ENCODE measurements around the gene CNTN2.

Gene CNTN2

DNA sequence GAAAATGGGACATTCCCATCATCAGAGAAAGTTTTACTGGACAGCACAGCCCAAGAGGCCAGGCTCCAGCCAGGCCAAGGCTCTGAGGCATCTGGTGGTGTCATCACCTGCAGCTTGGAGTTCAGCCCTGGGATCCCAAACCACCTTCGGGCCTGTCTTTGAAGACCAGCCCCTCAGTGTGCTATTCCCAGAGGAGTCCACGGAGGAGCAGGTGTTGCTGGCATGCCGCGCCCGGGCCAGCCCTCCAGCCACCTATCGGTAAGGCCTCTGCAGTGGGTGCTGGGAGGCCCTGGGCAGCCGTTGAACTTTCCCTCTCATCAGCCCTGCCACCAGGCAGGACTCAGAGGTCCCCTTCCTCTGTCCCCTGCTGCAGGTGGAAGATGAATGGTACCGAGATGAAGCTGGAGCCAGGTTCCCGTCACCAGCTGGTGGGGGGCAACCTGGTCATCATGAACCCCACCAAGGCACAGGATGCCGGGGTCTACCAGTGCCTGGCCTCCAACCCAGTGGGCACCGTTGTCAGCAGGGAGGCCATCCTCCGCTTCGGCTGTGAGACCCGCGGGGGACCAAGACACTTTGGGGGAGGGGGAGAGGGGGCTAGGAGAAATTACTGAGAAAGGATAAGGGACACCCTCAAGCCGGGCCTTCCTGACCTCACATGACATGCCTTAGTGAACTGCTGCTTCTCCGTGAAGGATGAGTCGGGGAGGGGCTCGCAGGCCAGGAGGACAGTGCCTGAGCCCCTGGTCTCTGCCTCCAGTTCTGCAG, 15.0 kb downstream of the CNTN2 start:
- FAIRE-seq, result no peak

GRCh38 chr1:205058853-205059252, 15.8 kb downstream of the CNTN2 start:
- no peak for FAIRE-seq

GRCh38 chr1:205059660-205060059, 16.6 kb downstream of the CNTN2 start:
- FAIRE-seq, result no peak

GRCh38 chr1:205060746-205061145, 17.7 kb downstream of the CNTN2 start:
- FAIRE-seq, result no peak

- FAIRE-seq, result no peak
Observed at GRCh38 chr1:205061227-205061626, 18.2 kb downstream of the CNTN2 start.

DNA sequence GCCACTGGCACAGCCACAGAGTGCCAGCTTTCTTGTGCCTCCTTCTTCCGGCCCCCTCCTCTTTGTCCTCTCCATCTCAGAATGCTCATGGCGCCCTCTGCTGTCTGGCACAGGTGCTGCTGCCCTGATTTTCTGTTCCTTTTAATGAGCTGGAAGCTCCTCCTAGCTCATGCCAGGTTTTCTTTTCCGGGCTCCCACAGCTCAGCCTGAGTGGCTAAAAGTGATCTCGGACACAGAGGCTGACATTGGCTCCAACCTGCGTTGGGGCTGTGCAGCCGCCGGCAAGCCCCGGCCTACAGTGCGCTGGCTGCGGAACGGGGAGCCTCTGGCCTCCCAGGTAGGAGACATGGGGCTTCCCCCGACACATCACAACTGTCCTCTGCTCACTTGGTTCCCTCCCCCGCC, 18.7 kb downstream of the CNTN2 start:
- FAIRE-seq, result no peak

GRCh38 chr1:205062319-205062718, 19.3 kb downstream of the CNTN2 start:
- FAIRE-seq, result no peak

DNA sequence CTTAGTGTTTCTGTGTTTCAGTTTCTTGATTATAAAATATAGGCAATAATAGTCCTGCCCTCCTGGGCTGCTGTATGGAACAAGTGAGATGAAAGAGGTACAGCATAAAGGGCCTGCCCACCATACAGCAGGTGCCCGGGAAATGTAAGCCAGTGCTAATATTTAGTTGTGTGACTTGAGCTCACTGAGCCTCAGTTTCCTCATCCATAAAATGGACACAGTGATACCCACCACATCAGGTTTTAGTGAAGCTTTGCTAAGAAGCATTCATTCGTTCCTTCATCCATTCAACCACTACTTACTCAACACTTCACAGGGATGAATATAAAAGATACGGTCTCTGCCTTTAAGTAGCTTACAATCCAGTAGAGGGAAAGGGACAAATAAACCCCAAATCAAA, 19.9 kb downstream of the CNTN2 start:
- FAIRE-seq, result no peak

DNA sequence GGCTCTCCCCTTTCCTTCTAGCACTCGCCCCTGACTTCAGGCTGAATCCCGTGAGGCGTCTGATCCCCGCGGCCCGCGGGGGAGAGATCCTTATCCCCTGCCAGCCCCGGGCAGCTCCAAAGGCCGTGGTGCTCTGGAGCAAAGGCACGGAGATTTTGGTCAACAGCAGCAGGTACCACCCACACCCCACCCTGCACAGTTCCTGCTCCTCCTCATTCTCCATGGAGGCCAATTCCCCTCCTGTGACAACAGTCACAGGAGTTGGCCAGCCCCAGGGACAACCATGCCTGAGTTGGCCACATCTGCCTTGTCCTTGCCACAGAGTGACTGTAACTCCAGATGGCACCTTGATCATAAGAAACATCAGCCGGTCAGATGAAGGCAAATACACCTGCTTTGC, 21.3 kb downstream of the CNTN2 start:
- FAIRE-seq, result no peak

DNA sequence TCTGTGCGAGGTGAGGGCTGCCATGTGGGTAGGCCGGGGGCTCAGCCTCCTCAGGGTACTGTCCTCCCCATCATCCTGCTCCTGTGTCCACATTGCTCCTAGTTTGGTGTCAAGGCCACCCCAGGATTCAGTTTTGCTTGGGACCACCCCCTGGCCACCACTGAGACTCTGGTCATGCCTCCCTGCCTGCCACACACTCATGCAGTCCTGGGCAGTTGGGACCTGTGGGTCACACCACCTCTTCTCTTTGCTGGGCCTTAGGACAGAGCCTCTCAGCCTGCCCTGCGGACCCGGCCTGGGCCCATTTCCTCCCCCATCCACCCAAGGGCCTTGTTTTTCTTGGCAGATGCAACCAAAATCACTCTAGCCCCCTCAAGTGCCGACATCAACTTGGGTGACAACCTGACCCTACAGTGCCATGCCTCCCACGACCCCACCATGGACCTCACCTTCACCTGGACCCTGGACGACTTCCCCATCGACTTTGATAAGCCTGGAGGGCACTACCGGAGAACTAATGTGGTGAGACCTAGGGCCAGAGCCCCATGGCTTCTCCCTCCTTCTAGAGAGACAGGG, 21.8 kb downstream of the CNTN2 start:
- FAIRE-seq, result no peak

- FAIRE-seq, result no peak
Observed at GRCh38 chr1:205065666-205066065, 22.7 kb downstream of the CNTN2 start.

DNA sequence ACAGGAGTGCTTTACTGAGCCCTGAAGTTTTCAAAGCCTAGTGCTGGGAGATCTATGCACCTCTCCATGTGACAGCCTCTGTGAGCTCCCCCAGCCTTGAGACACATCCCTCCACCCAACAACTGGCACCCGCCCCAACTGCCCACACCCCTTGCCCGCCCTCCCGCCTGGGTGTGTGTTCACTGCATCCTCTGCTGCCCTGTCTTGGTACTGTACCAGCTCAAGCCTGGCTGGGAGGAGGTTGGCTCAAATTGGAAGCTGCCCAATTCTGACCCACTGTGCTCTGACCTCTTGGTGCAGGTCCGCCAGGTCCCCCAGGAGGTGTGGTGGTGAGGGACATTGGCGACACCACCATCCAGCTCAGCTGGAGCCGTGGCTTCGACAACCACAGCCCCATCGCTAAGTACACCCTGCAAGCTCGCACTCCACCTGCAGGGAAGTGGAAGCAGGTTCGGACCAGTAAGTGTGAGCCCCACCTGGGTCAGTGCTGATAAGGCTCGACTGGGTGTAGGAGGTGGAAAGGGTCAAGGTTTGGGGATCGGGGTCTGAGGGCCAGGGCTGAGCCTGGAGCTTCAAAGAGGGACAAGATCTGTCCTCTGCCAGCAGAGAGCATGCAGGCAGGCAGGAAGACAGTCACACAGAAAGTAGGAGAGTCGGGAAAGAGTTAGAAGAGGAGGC, 23.3 kb downstream of the CNTN2 start:
- no peak for FAIRE-seq

DNA sequence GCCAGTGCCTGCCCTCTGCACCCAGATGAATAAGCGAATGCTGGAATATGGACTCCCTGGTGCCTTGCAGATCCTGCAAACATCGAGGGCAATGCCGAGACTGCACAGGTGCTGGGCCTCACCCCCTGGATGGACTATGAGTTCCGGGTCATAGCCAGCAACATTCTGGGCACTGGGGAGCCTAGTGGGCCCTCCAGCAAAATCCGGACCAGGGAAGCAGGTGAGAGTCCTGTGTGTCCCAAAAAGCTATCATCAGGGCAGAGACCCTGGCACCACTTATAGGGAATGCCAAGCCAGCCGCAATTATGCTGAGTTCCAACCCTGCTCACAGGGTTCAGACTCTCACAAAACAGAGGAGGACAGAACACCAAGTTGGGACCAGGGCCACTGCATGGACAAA, 24.0 kb downstream of the CNTN2 start:
- FAIRE-seq, result no peak

- FAIRE-seq, result no peak
Observed at GRCh38 chr1:205068001-205068400, 25.0 kb downstream of the CNTN2 start.

DNA sequence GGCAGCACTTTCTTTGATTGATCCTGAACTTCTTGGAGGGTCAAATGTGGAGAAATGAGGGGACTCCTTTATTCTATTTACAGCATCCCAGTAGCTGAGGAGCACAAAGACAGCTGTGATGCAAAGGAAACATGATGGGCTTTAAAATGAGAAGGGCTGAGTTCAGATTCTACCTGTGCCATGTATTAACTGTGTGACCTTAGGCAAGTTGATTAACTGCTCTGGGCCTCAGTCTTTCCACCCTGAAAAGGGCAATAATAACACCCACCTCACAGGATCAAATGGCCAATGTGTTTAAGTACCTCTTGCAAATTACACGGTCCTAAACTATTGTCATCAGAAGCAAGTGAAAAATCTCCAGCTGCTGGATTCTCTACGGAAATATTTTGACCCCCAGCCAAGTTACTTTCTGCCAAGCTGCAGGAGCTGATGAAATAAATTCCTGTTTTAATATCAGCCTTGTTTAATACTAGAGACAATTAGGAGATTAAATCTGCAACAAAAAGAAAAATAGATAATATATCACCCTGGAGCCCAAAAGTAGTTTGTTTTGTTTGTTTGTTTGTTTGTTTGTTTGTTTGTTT, 25.5 kb downstream of the CNTN2 start:
- no peak for FAIRE-seq

GRCh38 chr1:205069371-205070125, 26.5 kb downstream of the CNTN2 start:
- no peak for FAIRE-seq

DNA sequence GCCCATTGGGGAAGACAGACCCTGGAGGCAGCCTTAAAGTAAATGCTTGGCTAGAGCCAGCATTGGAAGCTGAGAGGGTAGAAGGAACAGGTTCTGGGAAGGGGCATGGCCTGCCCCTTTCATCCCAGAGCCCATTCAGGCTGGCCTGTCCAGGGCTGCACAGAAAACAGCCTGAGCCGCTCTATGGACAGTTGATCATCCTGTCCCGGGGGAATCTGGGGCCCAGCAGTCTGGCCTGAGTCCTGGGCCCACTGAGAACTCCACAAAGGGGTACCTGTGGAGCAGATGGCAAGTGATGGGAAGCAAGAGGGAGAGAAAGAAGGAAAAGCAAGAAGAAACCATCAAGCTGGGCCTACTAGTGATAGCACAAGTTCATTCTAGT, 28.0 kb downstream of the CNTN2 start:
- FAIRE-seq, result no peak

DNA sequence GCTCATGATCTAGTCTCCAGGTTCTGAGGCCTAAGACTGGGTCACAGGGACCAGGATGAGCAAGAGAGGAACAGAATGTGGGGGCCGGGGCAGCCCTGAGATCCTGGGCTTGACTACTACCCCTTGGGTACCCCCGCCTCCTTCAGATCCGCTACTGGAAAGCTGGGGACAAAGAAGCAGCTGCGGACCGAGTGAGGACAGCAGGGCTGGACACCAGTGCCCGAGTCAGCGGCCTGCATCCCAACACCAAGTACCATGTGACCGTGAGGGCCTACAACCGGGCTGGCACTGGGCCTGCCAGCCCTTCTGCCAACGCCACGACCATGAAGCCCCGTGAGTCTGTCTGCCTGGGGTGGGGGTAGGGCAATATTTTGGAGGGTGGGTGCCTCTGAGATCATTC, 28.8 kb downstream of the CNTN2 start:
- FAIRE-seq, result no peak

GRCh38 chr1:205072286-205072685, 29.3 kb downstream of the CNTN2 start:
- FAIRE-seq, result no peak

DNA sequence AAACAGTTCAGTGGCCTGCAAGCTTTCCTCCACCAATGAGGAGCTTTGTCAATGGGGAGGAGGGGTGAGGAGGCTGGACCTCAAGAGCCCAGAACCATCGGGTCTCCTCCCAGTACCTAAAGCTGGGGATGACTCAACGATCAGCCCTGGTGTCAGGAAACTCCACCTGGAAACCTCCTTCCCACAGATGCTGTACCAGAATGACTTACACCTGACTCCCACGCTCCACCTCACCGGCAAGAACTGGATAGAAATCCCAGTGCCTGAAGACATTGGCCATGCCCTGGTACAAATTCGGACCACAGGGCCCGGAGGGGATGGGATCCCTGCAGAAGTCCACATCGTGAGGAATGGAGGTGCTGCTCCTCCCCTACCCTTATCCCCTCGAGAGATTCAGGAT, 29.9 kb downstream of the CNTN2 start:
- FAIRE-seq, result no peak

DNA sequence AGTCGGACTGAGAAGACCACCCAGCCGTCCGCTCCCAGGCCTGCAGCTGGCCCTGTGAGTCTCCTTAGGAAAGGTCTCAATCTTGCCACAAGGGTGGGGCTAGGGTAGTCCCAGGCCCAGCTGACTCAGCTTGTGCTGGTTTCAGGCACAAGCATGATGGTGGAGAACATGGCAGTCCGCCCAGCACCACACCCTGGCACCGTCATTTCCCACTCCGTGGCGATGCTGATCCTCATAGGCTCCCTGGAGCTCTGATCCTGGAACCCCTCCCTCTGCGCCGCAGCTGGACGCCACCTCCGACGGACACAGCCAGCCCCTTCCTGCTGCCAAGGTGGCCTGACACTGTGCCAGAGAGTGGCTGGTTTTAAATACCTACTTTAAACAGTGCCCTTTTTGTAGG, 30.5 kb downstream of the CNTN2 start:
- no peak for FAIRE-seq

DNA sequence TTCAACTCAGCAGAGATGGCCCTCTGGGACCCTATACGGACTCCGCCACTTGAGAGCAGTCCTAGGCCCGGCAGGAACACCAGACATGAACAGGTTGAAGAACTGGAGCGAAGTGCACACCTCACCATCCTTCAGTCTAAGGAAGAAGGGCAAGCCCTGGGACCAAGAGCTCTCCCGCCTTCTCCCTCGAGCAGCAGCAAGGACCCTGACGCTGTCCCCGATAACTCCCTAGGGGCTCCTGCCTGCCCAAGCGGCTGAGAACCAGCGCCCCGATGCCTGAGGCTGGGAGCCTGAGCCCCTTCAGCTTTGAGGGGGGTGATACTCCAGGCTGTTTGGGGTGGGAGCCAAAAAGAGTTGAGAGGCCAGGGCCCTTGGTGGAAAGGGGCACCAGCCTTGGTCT, 31.1 kb downstream of the CNTN2 start:
- no peak for FAIRE-seq

DNA sequence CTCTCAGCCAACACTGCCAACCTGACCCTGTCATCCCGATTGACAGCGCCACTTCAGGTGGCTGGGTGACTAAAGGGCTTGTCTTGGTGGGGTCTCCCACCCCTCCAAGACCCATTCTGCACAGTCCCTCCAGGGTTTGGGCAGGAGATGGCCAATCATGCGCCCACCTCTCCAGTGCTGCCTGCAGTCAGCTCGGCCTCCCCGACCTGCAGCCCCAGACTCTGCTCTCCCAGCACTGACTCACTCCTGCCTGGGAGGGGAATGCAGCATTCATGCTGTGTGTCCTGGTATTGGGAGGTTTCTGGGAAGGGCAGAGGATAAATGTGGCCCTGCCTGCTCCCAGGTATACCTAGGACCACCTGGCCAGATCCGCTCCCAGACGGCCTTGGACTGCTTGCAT, 31.5 kb downstream of the CNTN2 start:
- FAIRE-seq, result no peak

Measured in A204.1 (cell line).